ENCODE measurements around the gene ZEB2.

ZEB2 gene

GRCh38 chr2:144461308-144461766, 58.6 kb downstream of the ZEB2 start:
- H3K4me3 ChIP-seq, result no peak overlapping the region
- peak overlapping the region in 4 of 21 experiments; percentile 9 to 73 (median 50) for H3K27ac ChIP-seq

- Histone ChIP-seq H3K4me3 (no peak overlapping the region), H3K27ac (peak overlapping the region in 9 of 21 experiments; percentile 36 to 73 (median 52))
Measured at GRCh38 chr2:144460727-144461307, 59.1 kb downstream of the ZEB2 start.

GRCh38 chr2:144459937-144460336, 60.0 kb downstream of the ZEB2 start:
- Histone ChIP-seq H3K27ac (peak overlapping the region in 10 of 21 experiments; percentile 24 to 73 (median 52)), H3K4me3 (no peak overlapping the region)

DNA sequence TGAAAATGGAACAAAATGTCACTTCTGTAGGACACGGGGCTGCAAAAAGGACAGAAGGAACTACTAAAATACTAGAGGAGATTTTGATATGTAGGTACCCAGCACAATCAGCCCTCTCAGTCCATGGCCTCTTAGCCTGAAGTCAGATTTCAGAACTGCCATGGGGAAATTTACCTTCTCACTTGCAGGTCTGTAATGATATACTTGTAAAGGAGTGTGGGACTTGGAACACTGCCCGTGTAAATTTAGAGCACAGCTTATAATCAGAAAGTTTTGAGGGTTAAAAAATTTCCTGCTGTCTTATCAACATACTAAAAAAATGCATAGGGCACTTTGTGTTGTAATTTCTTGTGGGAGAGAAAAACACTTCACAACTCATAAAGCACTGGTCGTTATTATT, 60.6 kb downstream of the ZEB2 start:
- Histone ChIP-seq H3K27ac (peak overlapping the region in 10 of 21 experiments; percentile 16 to 73 (median 50)), H3K4me3 (no peak overlapping the region)

DNA sequence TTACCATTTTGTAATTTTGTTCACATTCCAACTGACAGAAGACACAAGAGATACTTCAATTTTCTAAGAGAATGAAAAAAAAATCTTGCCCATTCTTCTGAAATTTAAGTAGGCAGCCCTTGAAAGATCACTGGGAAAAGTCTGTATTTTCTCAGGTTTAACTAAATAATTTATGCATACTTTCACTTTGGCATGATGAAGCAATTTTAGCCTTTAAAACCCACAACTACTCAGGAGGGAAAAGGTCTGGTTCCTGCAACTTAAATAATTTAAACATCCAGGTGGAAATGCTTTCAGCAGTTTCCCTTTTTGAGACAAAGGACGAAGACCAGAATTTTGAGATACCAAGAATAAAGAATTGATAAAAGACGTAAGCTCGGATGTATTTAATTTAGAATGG, 61.4 kb downstream of the ZEB2 start:
- peak overlapping the region in 6 of 21 experiments; percentile 18 to 73 (median 51) for H3K27ac ChIP-seq
- no peak overlapping the region for H3K4me3 ChIP-seq

DNA sequence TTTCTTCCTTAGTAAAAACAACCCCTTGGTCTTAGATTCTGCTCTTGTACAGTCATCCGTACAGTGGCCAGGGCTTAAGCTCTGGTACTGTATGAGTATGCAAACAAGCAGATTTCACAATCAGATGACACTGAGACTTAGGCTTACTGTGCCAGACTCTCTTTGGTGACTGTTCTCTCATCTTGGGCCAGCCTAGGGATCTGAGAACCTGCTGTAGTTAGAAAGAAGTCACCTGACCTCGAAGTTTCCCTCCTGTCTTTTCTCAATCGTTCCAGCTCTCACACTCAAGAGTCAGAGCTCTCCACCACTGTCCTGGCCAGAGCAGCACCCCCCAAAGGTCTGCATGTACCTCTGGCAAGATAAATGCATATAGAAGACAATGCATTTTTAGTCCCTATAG, 63.2 kb downstream of the ZEB2 start:
- Histone ChIP-seq H3K27ac (peak overlapping the region in 7 of 21 experiments; percentile 10 to 77 (median 38)), H3K4me3 (no peak overlapping the region)

- Histone ChIP-seq H3K27ac (peak overlapping the region in 6 of 21 experiments; percentile 12 to 77 (median 51)), H3K4me3 (no peak overlapping the region)
Measured at GRCh38 chr2:144455987-144456386, 63.9 kb downstream of the ZEB2 start.

GRCh38 chr2:144454466-144455287, 65.2 kb downstream of the ZEB2 start:
- peak overlapping the region in 10 of 21 experiments; percentile 3 to 77 (median 42) for H3K27ac ChIP-seq
- H3K4me3 ChIP-seq, result no peak overlapping the region

DNA sequence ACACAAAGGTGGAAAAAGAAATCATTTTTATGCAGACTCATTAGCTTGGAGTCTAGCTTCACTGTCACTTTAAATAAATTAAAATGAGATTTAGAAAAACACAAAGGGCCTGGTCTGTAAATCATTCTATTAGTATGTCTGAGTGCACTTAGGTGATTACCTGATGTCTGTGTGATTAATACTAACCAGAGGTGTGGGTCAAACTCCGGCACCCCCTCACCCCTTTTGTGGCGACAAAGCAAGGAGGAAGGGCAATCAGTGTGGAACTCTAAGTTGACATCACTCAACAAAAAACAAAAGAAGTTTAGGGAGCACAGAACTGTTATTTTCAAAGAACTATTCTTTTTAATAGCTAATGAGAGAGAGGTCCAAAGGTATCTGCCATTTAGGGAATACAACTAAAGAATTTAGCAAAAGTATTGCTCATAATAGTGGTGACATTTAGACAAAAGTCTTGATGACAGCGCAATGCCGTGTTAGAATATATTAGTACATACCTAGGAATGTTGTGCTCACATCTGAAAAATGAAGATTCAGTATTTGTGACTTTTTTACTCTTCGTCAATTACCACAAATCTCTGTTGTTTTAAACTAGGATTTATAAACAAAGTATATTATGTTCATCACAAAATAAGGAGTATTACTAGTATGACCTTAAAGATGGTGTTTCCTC, 66.3 kb downstream of the ZEB2 start:
- Histone ChIP-seq H3K4me3 (no peak overlapping the region), H3K27ac (peak overlapping the region in 11 of 21 experiments; percentile 0 to 80 (median 59))

DNA sequence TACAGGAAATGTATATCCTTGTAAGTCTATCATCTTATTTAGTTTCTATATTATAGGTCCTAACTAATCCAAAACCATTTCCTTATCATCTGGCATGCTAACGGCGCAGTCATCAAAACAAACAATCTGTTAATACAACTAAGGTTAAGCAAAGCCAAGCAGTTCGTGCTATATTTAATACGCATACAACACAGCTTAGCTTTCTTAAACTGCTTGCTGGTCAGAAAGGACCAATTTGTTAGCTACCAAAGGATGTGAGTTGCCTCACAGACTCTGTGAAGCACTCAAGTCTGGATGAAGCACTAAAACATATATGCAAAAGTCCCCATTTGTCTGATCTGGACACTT, 67.0 kb downstream of the ZEB2 start:
- no peak overlapping the region for H3K4me3 ChIP-seq

DNA sequence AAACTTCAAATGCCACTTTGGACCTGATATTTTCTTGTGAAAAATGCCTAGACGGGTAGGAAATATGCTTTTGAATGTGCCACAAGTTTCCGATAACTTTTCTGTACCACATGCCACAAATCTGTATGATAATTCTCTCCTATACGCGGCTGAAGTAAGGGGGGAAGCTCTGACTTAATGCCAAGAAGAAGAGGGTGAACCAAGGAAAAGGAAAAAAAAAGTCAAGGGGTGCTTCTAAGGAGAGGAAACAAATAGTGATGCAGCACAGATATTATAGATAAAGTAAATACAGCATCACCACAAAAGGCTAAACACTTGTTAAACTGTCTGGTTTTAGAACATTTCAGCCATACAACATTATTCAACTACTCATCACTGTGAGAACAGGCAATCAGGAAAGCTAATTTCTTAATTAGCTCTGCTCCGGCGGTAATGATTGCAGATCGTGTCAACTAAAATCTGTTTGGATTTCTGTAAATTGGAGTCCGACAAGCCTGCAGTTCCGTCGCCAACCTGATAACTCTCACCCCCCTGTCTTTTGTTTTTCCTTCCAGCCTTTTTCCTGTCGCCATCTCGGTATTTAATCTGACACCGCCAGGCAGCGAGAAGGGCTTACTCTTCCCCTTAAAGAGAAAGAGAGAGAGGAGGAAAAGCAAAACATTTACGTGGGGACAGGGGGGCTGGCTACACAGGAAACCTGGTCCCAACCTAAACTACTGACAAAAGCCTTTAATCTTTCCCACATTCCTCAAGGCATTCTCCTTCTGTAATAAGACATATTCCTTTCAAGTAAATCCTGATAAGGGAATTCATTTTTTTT, 67.5 kb downstream of the ZEB2 start:
- peak overlapping the region in 15 of 21 experiments; percentile 16 to 80 (median 54) for H3K27ac ChIP-seq
- H3K4me3 ChIP-seq, result peak overlapping the region in 2 of 7 experiments; percentile 1

More for the DNA sequence above, 67.0 kb downstream of the ZEB2 start:
- H3K27ac ChIP-seq, result peak overlapping the region in 15 of 21 experiments; percentile 0 to 80 (median 54)

GRCh38 chr2:144451443-144451842, 68.5 kb downstream of the ZEB2 start:
- no peak overlapping the region for H3K4me3 ChIP-seq
- peak overlapping the region in 1 of 21 experiments; percentile 80 for H3K27ac ChIP-seq

GRCh38 chr2:144449028-144449406, 70.9 kb downstream of the ZEB2 start:
- H3K27ac ChIP-seq, result peak overlapping the region in 9 of 21 experiments; percentile 1 to 46 (median 23)

GRCh38 chr2:144448389-144449027, 71.4 kb downstream of the ZEB2 start:
- Histone ChIP-seq H3K4me3 (no peak overlapping the region), H3K27ac (peak overlapping the region in 8 of 21 experiments; percentile 1 to 46 (median 26))

More at GRCh38 chr2:144449028-144449406, 70.9 kb downstream of the ZEB2 start:
- H3K4me3 ChIP-seq, result no peak overlapping the region

DNA sequence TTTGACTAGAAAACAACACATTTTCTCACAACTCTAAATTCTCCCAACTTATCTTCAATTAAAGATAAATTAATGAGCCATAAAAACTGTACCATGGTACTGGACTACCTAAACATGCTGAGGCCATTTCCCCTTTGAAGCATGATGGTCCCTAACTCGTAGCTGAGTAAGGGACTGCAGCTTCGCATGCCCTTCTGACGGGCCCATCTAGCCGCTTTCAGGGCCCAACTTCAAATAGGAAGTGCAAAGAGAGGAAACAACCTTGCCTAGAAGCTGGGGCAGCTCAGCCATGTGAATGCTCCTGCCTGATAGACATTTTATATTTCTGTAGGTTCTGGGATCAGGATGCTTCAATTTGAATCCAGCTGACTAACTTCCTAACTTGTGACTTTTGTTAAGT, 72.4 kb downstream of the ZEB2 start:
- no peak overlapping the region for H3K4me3 ChIP-seq
- peak overlapping the region in 1 of 21 experiments; percentile 34 for H3K27ac ChIP-seq

DNA sequence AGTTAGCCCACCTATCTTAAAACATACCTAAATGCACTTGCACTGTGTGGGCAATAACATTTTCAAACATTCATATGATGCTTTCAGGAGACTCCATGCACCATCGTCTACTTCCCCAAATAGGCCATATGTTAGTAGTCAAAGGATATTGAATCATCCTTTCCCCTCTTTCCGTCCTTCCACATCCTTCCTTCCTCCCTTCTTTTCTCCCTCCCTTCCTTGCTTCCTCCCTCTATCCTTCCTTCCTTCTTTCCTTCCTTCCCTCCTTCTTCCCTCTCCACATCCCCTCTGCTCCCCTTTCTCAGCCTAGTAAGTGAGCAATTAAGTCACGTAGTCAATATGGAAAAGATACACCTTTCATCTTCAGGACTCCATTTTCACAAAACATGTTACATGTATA, 73.8 kb downstream of the ZEB2 start:
- Histone ChIP-seq H3K4me3 (no peak overlapping the region), H3K27ac (no peak overlapping the region)

DNA sequence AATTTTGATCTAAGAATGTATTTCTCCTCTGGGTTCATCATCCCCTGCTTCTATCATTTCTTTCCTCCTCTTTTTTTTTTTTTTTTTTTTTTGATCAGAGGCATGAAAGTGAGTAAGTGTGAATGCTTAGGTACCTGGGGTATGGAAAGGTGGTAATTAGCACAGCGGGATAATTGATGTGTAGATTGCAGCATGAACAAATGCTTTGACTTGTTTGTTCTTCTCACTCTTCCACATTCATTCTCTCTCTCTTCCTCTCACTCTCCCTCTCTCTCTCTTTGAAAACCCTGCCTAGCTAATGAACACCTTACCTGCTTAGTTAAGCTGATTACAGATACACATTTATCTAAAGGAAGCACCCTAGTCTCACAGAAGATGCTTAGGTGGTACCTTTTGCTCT, 74.7 kb downstream of the ZEB2 start:
- Histone ChIP-seq H3K4me3 (no peak overlapping the region), H3K27ac (peak overlapping the region in 1 of 21 experiments; percentile 1)

GRCh38 chr2:144443837-144444817, 75.8 kb downstream of the ZEB2 start:
- Histone ChIP-seq H3K4me3 (no peak overlapping the region), H3K27ac (peak overlapping the region in 4 of 21 experiments; percentile 13 to 39 (median 26))
